Measurements from ENCODE around the gene TAF10.
A peak's percentile ranks its signal among the peaks of the same experiment; 100 is the strongest.

TAF10 gene

DNA sequence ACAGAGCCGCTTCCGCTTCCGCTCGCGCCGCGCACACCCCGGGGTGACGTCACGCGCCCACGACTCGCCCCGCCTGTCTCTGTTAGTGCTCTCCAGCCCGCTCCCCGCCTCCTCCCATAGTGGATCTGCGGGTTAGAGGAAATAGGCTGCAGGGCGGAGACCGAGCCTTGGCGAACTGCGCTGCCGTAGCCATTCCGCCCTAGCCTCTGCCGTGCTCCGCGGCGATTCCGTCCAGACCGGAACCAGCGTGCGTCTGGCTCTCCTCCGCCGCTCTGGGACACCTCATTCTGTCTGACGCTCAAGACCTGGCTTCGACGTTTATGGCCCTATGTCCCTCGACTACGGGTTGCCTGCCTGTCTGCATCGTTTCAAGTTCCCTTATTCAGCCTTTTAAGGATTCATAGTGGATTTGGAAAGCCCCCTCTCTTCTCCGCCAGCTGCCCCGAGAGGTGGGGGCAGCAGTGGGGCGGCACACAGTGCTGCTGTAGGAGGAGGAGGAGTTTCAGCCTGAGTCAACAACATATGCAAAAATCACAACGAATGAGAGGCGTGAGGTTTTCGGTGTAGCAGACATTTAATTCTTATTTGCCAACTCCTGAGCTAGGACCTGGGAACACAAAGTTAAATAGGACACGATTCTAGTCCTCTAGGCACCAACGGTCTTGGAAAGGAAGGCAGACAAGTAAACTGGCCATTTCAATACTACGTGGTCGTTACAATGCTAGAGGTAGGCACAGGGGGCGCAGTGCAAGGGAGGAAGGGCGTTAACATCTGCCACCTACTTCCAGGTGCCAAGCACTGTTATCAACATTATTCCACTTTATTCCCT lies at the start of gene TAF10:
Gene TAF10 (minus strand): TSS at position 4 of the 829 bp plus-strand sequence. CDS start 27 bp downstream, outside the sequence.
- peak; percentile 96 to 97 for DNase-seq

DNA sequence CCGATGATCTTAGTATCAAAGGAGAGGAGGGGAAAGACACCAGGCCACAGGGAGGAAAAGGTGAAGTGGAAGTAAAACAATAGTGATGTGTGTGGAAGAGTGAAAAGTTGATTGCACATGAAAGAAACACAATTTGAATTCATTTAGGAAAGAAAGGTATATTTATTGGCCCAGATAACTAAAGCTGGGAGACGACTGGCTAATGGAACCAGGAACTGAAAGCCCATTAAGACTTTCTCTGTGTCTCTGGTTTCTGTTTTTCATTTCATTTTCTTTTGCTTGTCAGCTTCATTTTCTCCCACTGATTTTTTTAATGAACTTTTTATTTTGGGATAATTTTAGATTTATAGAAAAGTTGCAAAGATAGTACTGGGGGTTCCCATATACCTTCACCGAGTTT lies 48.7 kb upstream of the TAF10 start:
- DNase-seq: no peak

DNA sequence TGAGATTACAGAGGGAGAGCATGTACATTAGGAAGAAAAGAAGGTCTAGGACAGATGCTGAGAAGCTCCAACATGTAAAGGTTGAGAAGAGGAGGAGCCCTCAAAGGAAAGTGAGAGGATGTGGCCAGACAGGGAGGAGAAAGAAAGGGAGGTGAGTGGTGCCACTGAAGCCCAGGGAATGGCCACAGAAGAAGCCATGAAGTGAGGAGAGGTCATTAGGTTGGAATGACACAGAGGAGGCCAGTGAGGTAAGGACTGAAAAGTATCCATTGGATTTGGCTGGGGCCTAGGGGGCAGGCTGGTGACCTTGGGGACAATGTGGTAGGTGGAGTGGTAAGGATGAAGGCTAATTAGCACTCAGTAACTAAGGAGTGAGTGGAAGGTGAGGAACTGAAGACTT lies 46.6 kb upstream of the TAF10 start:
- no peak for DNase-seq

DNA sequence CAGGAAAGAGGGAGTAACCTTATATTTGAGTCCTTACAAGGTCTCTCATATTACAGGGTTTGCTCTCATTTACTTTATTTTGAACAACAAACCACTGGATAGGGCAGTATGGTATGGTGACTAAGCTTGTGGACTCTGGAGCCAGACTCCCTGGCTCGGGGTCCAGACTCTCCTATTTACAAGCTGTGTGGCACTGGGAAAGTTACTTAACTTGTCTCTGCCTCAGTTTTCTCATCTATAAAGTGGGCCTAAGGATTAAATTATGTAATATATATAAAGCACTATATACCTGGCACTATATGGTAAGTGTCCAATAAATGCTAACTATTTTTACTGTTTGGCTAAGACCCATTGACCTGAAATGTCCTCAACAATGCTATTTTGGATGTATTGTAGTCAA lies 45.3 kb upstream of the TAF10 start:
- no peak for DNase-seq

DNA sequence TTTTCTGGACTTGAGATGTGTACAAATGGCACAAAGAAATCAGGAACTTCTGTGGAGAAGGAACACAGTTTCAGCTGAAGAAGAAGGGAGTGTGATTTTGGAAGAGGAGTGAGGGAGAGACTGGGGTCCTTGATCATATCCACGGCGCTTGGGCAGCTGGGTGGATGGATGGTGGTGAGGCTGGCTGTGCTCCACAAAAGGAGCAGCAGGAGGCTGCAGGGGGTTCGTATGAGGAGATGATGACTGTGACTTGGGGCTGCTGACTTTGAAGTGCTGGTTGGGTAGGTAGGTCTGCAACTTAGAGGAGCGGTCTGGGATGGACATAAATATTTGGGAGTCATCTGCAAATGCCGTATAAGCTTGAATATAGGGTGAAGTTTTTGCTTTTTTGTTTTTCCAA lies 44.9 kb upstream of the TAF10 start:
- no peak for DNase-seq

DNA sequence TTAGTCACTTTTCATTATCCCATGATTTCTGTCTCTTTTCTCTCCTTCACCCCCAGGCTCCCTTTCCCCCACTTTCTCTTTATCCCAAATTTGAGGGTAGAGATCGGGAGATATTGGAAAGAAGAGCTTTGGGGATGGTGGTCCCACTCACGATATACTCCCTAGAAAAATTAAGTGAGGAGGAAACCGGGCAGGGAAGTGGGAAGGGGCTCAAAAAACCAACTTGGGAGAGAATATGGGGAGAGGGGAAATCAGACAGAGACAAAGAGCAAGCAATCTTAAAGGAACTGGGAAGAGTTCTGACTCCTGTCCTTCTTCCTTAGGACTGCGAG lies 44.5 kb upstream of the TAF10 start:
- no peak for DNase-seq

DNA sequence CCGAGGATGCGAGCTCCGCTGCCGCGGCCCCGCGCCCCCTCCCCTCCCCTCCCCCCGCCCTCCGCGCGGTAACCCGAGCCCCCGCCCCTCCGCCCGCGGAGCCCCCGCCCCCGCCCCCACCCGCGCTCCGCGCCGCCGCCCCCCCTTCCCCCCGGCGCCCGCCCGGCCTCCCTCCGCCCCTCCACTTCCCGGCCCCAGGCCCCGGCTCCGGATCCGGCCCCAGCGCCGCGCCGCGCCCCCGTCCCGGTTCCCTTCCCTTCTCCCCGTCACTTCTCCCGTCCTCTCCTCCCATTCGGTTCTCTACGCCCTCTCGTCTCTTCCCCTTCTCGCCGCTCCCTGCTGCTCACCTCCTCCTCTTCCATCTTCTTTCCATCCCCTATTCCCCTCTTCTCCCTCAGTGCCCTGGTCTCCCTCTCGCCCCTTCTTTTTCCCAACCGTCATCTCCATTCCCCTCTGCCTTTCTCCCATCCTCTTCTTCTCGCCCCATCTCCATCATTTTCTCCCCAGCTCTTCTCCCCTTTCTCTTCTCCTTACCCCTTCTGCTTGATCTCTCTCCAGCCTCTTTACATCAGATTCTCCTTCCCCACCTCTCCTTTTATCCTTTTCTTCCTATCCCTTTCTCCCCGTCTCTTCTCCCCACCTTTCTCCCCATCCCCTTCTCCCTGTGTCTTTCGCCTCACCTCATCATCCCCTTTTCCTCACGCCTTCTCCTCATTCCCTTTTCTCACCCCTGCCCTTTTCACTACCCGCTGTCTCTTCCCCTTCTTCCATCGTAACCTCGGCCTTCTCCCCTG lies 44.0 kb upstream of the TAF10 start, which contains the start of gene DCHS1:
Gene DCHS1 (minus strand): TSS at position 20 of the 794 bp plus-strand sequence. CDS start 14,196 bp downstream, outside the sequence.
- no peak for DNase-seq

DNA sequence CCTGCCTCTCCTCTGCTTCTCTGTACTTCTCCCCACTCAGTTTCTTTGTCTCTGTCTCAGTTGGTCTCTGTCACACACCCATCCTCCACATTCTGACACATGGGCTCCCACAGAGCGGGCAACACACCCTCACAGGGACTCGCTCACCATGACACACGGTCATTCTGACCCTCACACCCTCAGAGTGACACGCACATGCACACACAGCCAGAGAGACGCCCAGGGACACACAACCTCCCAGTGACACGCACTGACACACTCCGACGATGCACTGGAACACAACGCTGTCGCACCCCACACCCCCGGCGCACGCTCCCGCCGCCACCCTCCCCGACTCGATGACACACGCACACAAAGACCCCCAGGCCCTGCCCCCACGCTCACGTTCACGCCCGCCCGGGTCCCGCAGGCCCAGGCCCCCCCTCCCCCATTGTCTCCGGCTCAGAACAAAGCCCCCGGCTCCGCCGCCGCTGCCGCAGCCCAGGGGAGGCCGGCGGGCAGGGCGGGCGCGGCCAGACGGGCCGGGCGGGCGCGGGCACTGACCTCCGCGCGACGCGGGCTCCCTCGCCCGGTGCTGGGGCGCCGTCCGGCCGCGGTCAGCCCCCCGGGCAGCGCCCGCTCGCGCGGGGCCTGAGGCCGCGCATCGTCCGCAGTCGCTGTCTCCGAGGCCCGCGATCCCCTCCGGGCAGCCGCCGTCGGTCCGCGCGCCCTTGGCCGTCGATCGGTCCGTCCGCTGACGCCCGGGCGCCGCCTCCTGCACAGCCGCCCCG lies 43.2 kb upstream of the TAF10 start:
- peak; percentile 50 to 52 for DNase-seq

DNA sequence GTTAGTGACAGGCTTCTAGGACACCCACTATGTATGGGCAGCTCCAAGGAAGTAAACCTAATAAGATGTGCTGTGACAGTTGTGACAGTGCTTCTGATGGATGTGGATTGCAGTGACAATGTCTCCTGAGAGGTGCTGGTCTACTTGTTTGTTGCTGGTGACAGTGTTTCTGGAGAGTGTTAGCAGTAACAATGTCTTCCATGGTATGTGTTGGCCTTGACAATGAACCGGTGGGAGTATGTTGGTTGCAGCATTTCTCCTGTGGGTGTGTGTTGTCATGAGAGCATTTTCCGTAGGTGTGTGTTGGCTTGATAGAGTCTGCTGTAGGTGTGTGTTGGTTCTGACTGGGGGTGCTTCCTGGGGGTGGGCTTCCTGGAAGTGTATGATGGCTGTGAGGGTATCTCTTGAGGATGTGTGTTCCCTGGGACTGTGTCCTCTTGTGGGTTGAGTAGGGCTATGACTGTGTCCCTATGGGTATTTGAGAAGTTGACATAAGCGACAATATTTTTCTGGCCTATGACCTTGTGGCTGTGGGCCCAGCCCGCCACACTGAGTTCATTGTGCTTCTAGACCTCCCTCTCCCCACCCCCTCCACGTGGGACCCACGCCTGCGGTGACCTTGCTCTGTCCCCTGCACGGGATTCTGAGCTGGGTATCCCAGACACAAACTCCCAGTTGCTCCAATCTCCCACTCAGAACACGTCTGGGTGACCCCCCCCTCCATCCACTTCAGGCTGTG lies 42.4 kb upstream of the TAF10 start:
- DNase-seq: peak in 1 of 2 experiments; percentile 20

DNA sequence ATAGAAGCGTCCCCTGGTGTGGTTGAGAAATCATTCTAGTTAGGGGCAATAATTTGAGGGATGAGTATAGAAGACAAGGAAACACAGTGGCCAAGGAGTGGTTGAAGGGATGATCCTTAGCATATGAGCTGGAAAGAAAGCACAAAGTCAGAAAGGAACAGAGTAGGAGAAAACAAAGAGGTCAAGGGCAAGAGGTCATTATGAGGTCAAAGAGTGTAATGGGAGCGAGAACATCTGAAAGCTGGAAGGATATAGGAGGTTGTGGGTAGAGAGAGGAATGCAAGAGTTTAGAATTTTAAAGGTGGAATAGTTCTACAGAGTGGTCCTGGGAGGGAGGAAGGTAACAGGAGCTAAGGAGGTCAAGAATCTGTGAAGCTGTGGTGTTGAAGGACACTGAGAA lies 41.6 kb upstream of the TAF10 start:
- DNase-seq: no peak

DNA sequence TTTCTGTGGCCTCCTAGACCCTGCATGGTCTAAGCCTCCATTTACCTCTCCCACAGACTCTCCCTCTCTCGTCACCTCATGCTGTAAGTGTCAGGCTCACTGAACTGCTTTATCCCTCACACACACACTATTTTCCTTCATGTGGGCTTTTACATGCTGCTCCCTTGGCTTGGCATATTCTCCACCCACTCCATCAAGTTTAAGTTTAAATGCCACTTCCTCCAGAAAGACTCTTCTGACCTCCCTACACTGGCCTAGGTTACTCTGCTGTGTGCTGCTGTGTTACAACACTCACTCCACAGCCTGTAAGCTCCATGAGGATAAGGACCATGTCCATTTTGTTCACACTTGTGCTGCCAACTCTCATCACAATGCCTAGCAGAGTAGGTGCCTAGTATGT lies 41.1 kb upstream of the TAF10 start:
- peak in 1 of 2 experiments; percentile 12 for DNase-seq

DNA sequence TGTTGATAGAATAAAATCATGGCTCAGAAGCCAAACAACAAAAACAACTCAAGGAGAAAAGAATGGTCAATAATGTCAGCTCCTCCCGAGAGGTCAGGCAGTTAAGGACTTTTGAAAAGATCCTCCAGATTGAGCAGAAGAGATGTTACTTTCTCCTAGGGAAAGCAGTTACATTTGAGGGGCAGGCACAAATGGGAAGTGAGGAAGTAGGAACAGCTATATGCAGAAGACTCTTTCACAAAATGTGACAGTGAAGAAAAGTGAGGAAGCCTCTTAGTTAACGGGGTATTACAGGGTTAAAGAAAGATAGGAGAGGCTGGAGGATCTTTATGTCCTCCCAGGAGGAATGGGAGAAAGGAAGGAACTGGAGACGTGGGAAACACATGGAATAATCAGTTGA lies 40.2 kb upstream of the TAF10 start:
- no peak for DNase-seq

DNA sequence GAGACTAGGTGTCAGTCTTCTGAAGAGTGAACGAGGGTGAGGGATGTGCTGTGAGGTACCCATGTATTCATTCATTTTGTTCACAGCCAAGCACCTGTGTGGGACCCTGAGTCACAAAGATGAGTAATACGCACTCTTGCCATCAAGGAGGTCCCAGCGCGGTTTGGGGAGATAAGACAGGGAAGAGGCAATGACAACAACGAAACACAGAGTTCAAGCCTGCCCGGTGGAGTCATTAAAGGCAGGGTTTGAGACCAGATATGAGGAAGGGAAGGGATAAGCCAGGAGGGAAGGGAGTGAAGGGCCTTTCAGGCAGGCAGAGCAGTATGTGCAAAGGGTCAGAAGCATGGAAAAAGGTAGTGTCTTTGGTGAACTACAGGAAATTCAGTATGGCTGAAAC lies 39.0 kb upstream of the TAF10 start:
- DNase-seq: peak; percentile 67 to 69

DNA sequence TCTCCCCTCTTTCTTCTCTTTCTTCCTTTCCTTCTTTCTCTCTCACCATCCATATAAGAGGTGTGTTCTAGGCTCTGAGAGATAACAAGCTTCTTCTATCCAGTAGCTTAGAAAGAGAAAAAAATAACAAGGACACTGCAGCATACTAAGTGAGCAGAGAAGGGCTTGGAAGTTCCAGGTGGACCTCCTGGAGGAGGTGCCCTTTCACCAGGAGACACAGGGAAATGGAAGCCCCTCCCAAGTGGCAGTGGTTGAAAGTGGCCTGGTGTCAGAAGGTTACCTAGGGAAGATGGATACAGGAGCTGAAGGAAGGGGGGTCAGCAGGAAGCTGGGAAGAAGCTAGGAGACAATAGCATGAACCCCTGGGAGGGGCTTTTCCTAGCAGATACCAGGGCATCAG lies 38.1 kb upstream of the TAF10 start:
- peak in 1 of 2 experiments; percentile 11 for DNase-seq

DNA sequence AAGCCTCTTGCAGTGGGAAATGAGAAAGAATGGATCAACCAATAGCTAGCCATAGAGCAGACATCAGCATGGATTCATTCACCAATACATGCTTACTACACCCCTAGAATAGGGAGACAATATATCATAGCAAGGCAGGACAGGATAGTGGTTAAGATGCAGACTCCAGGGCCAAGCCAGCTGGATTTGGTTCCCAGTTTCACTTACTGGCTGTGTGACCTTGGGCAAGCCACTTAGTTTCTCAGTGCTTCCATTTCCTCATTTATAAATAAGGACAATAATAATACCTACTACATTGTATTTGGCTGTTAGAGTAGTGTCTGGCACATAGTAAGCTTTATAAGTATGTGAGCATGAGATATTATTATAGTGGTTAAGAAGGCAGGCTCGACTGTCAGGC lies 36.5 kb upstream of the TAF10 start:
- DNase-seq: no peak

DNA sequence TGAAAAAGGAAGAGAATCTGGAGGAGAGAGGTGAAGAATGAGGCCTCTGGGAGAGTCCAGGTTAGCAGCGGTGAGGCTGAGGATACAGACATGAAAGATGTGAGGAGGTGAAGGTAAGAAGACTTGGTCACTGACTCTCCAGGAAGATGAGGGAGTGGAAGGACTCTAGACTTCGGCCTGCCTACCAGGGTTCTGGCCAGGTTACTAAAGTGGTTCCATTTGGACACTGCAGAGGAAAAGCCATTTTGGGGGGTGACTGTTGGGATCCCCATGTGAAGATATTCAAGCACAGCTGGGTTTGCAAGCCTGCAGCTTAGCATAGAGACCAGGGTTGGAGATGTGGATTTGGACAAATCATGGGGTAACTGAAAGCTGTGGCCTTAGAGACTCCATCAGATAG lies 35.8 kb upstream of the TAF10 start:
- peak in 1 of 2 experiments; percentile 15 for DNase-seq

DNA sequence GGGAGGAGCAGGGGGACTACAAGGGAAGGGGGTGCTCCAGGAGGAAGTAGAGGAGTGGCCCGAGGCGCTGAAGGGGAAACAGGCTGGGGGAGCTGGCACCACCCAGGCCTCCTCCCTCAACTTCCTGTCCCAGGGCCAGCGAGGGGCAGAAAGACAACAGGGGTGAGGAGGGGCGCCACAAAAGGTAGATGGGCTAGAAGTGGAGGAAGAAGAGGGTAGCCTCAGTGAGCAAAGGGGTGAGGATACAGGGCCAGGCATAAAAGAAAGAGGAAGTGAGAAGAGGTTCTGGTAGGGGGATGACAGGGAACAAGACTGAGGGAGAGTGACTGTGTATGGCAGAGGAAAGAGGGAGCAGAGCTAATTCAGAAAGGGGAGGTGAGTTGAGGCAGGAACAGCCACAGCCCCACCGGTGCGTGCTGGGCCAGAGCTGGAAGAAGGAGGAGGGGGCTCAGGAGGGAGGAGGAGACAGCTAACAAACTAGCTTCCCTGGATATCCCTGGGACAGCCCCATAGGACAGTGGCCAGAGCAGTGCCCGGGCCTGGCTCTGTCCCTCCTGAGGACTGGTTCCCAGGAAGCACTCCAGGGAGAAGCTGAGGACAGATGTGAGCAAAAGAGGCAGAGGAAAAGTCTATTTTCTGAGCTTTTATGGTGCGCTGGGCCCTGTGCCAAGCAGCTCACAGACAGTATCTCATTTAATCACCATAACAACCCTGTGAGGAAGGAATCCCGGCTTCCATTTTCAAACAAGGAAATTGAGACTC lies 35.1 kb upstream of the TAF10 start:
- peak; percentile 56 to 60 for DNase-seq

DNA sequence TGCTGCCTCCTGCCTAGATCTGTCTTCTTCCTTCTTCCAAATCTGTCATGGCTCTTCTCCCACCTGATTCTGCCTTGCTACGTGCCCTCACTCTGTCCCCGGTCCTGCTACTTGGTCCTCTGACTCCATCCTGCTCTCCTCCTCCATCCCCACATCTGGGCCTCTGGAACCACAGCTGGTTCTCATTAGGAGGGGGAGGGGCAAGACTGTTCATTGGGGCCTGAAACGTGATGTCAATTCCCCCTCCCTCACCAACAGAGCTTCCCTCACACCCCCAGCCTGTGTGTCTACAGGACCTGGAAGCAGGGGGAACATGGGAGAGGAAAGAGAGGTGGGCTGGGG lies 34.5 kb upstream of the TAF10 start:
- DNase-seq: no peak

DNA sequence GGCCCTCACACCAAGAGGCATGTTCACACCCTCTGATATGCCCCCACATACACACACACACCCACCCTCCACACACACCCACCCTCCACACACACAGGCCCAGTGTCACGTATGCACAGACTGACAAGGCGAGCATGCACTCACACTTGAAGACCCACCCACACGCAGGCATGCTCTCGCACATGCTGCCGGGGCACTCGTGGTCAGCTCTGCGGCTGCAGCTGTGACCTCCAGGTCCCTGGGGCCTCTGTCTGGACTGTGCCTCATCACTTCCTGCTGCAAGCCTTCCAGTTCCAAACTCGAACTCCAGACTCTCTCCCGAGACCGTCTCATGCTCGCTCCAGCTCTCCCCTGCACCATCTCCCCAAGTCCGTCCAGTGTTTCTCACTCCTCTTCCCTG lies 34.1 kb upstream of the TAF10 start:
- DNase-seq: peak; percentile 22 to 29

DNA sequence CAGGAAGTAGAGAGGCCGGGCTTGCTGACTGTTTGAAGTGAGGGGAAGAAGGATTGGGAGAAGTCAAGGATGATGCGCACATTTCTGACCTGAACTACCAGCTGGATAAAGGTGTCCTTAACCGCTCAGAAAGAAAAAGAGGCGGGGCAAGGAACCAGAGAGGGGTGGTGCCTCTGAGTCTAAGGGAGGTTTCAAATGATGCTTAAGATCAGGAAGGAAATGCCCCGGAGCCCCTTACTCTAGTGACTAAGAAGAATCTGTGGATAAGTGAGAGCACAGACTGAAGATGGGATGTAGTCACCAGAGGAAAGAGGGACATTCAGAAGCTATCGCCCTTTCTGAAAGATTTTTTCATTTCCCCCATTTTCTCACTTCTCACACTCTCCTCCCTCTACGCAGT lies 30.9 kb upstream of the TAF10 start:
- no peak for DNase-seq

DNA sequence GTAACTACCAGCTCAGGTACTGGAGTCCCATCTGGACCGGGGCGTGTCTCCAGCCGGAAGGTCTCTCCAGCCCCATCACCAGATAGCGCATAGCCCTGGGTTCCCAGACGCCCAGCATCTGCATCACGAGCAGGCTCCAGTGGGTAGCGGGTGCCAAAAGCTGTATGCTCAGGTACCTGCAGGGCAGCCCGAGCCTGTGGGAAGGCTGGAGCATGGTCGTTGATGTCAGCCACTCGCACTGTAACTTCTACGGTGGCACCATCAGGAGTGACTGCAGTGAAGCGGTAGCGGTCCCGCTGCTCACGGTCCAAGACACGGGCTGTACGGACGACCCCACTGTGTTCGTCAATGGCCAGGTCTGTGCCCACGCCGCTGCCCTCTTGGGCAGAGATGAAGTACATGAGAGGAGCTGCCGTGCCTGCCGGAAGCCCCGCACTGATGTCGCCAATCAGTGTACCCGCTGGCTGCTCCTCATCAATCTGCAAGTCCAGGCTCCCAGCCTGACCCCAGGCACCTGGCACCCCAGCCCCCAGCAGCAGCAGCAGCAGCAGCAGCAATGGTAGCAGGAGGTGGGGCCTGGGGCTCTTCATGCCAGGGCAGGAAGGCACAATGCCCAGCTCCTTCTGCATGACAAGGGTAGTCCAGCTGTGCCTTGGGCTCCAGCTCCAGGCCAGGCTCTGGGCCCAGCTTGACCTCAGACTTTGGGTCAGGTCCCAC lies 29.1 kb upstream of the TAF10 start:
- no peak for DNase-seq

Measured in activated T-cell treated with anti-CD3 and anti-CD28 coated beads, Interleukin-2, amount 50 U/mL, for 48 hours (primary cell).